ENCODE measurements around the gene NXPH2. TPM values are rescaled to one million over a fixed set of nuclear protein-coding genes. Genes with fewer than 3 reads are reported as not detected.

The NXPH2 gene
- total and polyA plus RNA-seq, 9 of the 15 experiments (the other 6 are each of a cell fraction or from before 2014, with no cell fraction given) = not detected

DNA sequence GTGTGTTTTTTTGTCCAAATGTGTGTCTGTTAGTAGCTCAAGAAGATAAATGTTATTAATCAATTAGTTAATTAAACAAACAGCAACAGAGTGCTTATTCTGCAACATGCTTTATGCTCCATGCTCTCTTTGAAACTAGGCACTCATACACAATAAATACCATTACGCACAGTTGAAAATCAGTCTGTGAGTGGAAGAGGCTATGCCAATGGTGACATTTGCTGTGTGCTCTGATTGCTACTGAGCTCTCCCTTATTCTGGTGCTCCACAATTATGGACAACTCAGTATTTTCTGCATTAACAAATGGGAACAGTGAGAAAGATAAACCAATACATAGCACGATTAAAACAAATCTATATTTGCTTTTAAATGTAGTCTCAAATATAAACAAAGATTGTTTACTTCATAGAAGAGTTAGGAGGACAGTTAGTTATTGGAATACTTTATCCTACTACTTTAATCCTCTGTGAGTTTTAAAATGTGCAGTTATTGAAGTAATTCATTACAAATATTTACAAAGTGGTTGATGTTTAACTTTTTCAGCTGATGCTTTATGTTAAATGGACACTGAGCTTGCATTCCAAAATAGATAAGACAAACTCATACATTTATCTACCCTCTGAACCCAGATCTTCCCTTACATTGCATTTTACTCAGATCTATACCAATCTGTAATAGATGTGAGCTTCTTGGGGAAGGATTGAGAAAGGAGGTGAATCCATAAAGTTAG is 55.3 kb downstream of the NXPH2 start:
- ATAC-seq (no peak), FAIRE-seq (no peak), DNase-seq (ENCODE audit: extremely low read depth in 1 of 4, low spot score in 3 of 4) (no peak)
- H3K4me2 ChIP-seq (ENCODE audit: insufficient read depth, low read length) = no peak overlapping the region
- H3K9me3 ChIP-seq (replicated peaks; ENCODE audit: control insufficient read depth, insufficient read depth, low read depth, low read length) = no peaks in the 10 kb centered on the region
- no peaks in the 10 kb centered on the region for H4K20me1 ChIP-seq (replicated peaks; ENCODE audit: control insufficient read depth, insufficient read depth, low read length)
- no peaks in the 10 kb centered on the region for H3K36me3 ChIP-seq (ENCODE audit: control insufficient read depth, insufficient read depth, low read length)
- BruUV-seq (replicated peaks) = no TSS peak
- H3K4me1 ChIP-seq (replicated peaks in 1 of 2; ENCODE audit: control insufficient read depth in 2 of 2, insufficient read depth in 2 of 2, low read length in 2 of 2) = no peaks in the 10 kb centered on the region
- no peak overlapping the region for H3K27ac ChIP-seq (ENCODE audit: extremely low read depth, low read depth, low read length)
- ChIA-PET POLR2A (no interaction called here), CTCF (ENCODE audit: low intra/inter-chr PET ratio) (no interaction called here)
- in situ Hi-C loops (cut with MboI) = no loop called here
- H3K4me3 ChIP-seq = no peak overlapping the region
- H3K9ac ChIP-seq (ENCODE audit: insufficient read depth in 1 of 2, low read depth in 2 of 2, low read length in 2 of 2) = no peak overlapping the region
- H3K79me2 ChIP-seq (ENCODE audit: control insufficient read depth, insufficient read depth, low read length) = no peaks in the 10 kb centered on the region
- H3K27me3 ChIP-seq (ENCODE audit: control insufficient read depth in 2 of 2, insufficient read depth in 2 of 2, low read length in 2 of 2) = peaks cover 0 to 4% of the 10 kb centered on the region in 2 experiments; a peak in 1 of 5 replicates
- no peak overlapping the region for H2AFZ ChIP-seq (ENCODE audit: low read depth, low read length)
- 3% methylated on average over 2 of the region's 2 CpGs for WGBS (ENCODE audit: insufficient coverage, low coverage, missing lambda C conversion rate)
- intact Hi-C loops (cut with micrococcal nuclease) = no loop called here
- H3K9me1 ChIP-seq (ENCODE audit: control insufficient read depth, insufficient read depth, low read length) = no peaks in the 10 kb centered on the region
- no peak for TF ChIP-seq BDP1 (IDR thresholded peaks at IDR 0.05; ENCODE audit: insufficient read depth, insufficient read length)
- TF ChIP-seq, protein P1, sequence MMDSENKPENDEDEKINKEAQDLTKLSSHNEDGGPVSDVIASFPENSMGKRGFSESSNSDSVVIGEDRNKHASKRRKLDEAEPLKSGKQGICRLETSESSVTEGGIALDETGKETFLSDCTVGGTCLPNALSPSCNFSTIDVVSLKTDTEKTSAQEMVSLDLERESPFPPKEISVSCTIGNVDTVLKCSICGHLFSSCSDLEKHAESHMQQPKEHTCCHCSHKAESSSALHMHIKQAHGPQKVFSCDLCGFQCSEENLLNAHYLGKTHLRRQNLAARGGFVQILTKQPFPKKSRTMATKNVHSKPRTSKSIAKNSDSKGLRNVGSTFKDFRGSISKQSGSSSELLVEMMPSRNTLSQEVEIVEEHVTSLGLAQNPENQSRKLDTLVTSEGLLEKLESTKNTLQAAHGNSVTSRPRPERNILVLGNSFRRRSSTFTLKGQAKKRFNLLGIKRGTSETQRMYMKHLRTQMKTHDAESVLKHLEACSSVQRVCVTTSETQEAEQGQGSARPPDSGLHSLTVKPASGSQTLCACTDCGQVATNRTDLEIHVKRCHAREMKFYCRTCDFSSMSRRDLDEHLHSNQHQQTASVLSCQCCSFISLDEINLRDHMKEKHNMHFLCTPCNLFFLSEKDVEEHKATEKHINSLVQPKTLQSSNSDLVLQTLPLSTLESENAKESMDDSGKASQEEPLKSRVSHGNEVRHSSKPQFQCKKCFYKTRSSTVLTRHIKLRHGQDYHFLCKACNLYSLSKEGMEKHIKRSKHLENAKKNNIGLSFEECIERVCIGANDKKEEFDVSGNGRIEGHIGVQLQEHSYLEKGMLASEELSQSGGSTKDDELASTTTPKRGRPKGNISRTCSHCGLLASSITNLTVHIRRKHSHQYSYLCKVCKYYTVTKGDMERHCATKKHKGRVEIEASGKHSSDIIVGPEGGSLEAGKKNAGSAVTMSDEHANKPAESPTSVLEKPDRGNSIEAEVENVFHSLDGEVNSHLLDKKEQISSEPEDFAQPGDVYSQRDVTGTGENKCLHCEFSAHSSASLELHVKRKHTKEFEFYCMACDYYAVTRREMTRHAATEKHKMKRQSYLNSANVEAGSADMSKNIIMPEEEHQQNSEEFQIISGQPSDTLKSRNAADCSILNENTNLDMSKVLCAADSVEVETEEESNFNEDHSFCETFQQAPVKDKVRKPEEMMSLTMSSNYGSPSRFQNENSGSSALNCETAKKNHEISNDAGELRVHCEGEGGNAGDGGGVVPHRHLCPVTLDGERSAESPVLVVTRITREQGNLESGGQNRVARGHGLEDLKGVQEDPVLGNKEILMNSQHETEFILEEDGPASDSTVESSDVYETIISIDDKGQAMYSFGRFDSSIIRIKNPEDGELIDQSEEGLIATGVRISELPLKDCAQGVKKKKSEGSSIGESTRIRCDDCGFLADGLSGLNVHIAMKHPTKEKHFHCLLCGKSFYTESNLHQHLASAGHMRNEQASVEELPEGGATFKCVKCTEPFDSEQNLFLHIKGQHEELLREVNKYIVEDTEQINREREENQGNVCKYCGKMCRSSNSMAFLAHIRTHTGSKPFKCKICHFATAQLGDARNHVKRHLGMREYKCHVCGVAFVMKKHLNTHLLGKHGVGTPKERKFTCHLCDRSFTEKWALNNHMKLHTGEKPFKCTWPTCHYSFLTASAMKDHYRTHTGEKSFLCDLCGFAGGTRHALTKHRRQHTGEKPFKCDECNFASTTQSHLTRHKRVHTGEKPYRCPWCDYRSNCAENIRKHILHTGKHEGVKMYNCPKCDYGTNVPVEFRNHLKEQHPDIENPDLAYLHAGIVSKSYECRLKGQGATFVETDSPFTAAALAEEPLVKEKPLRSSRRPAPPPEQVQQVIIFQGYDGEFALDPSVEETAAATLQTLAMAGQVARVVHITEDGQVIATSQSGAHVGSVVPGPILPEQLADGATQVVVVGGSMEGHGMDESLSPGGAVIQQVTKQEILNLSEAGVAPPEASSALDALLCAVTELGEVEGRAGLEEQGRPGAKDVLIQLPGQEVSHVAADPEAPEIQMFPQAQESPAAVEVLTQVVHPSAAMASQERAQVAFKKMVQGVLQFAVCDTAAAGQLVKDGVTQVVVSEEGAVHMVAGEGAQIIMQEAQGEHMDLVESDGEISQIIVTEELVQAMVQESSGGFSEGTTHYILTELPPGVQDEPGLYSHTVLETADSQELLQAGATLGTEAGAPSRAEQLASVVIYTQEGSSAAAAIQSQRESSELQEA (IDR thresholded peaks at IDR 0.05; ENCODE audit: low read depth) = no peak
- TF ChIP-seq, protein P2, sequence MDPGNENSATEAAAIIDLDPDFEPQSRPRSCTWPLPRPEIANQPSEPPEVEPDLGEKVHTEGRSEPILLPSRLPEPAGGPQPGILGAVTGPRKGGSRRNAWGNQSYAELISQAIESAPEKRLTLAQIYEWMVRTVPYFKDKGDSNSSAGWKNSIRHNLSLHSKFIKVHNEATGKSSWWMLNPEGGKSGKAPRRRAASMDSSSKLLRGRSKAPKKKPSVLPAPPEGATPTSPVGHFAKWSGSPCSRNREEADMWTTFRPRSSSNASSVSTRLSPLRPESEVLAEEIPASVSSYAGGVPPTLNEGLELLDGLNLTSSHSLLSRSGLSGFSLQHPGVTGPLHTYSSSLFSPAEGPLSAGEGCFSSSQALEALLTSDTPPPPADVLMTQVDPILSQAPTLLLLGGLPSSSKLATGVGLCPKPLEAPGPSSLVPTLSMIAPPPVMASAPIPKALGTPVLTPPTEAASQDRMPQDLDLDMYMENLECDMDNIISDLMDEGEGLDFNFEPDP (CRISPR knock-in tag; IDR thresholded peaks at IDR 0.05) = no peak
- TF ChIP-seq ZNF212 (CRISPR knock-in tag; IDR thresholded peaks at IDR 0.05) = no peak
- no peak for TF ChIP-seq RNF2 (IDR thresholded peaks at IDR 0.05)
- no peak for TF ChIP-seq HDAC8 (tag; IDR thresholded peaks at IDR 0.05)
- TF ChIP-seq SETDB1 (IDR thresholded peaks at IDR 0.05; ENCODE audit: low read length) = no peak
- no peak for TF ChIP-seq HCFC1 (IDR thresholded peaks at IDR 0.05; ENCODE audit: low read depth, low read length)
- no peak for TF ChIP-seq ESRRB (CRISPR knock-in tag; IDR thresholded peaks at IDR 0.05; ENCODE audit: borderline replicate concordance)
- no peak for TF ChIP-seq SNRNP70 (optimal IDR thresholded peaks at IDR 0.05; ENCODE audit: low read depth, low read length)
- no peak for TF ChIP-seq KDM4B (IDR thresholded peaks at IDR 0.05; ENCODE audit: borderline replicate concordance in 2 of 2, low read depth in 1 of 2)
- no peak for TF ChIP-seq ZNF384 (IDR thresholded peaks at IDR 0.05; ENCODE audit: low read depth, low read length)
- no peak for TF ChIP-seq NFE2L1 (tag; IDR thresholded peaks at IDR 0.05; ENCODE audit: borderline replicate concordance, low read depth)
- TF ChIP-seq TAF15 (IDR thresholded peaks at IDR 0.05; ENCODE audit: low read depth, low read length) = no peak
